Measurements from ENCODE around the gene PTPRN2. TPM values are rescaled to one million over a fixed set of nuclear protein-coding genes. Genes with fewer than 3 reads are reported as not detected.

PTPRN2 gene
- total and polyA plus RNA-seq, 2 donors = 1.7 to 1.9 TPM

DNA sequence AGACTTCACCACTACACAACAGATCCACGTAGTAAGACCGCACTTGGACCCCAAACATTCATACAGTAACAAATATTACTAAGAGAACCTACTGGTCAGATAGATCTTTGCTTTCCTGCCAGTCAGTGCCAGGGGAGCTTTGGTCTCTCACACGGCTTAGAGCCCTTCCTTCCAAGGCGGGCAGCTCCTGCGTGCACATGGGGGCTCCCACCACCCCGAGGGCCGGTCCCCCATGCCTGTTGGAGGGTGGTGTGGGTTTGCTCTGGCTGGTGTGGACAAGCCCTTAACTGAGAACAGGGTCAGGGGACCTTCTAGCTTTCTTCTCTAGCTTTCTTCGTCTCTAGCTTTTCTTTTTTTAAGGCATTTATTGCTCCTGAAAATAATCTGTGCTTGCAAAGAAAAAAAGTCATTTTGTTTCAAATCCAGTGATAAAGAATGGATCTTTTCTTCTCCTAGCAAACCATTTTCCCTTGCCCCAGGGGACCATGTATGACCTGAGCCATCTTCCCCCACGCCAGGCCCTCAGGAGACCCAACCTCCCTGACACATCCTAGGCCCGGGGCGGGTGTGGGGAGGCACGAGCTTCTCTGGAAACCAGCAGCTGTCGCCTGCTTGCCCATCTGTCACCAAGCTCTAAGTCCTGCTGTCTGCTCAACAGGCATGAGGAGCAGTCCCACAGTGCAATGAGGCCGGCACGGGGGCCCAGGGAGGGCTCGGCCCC is 591.1 kb downstream of the PTPRN2 start:
- peaks cover 0 to 8% of the 10 kb centered on the region in 2 donors for H3K9me3 ChIP-seq (ENCODE audit: control insufficient read depth in 2 of 2, insufficient read depth in 1 of 2, low read length in 1 of 2)
- no peaks in the 10 kb centered on the region for H3K27me3 ChIP-seq (ENCODE audit: control insufficient read depth in 2 of 2, insufficient read depth in 1 of 2, low read length in 1 of 2)
- DNase-seq (ENCODE audit: low read depth in 6 of 9, low spot score in 9 of 9) = no peak
- whole genome bisulfite sequencing = 92% methylated on average over 16 of the region's 16 CpGs
- no peak overlapping the region for H3K4me3 ChIP-seq (ENCODE audit: low read length in 2 of 2)
- H3K36me3 ChIP-seq (ENCODE audit: control insufficient read depth in 2 of 2, insufficient read depth in 2 of 2, low read length in 1 of 2) = no peaks in the 10 kb centered on the region
- H3K27ac ChIP-seq (ENCODE audit: low read depth in 1 of 2, low read length in 1 of 2) = no peak overlapping the region
- no peaks in the 10 kb centered on the region for H3K4me1 ChIP-seq (ENCODE audit: control insufficient read depth in 2 of 2, insufficient read depth in 2 of 2, low read length in 2 of 2)

GRCh38 chr7:157995815-157996214 is 591.8 kb downstream of the PTPRN2 start:
- Histone ChIP-seq H3K27ac (ENCODE audit: low read depth in 1 of 2, low read length in 1 of 2) (no peak overlapping the region), H3K9me3 (ENCODE audit: control insufficient read depth in 2 of 2, insufficient read depth in 1 of 2, low read length in 1 of 2) (peaks cover 0 to 8% of the 10 kb centered on the region in 2 donors), H3K4me3 (ENCODE audit: low read length in 2 of 2) (no peak overlapping the region), H3K36me3 (ENCODE audit: control insufficient read depth in 2 of 2, insufficient read depth in 2 of 2, low read length in 1 of 2) (no peaks in the 10 kb centered on the region), H3K27me3 (ENCODE audit: control insufficient read depth in 2 of 2, insufficient read depth in 1 of 2, low read length in 1 of 2) (no peaks in the 10 kb centered on the region), H3K4me1 (ENCODE audit: control insufficient read depth in 2 of 2, insufficient read depth in 2 of 2, low read length in 2 of 2) (no peaks in the 10 kb centered on the region)
- 96% methylated on average over 6 of the region's 6 CpGs for WGBS
- DNase-seq (ENCODE audit: low read depth in 6 of 9, low spot score in 9 of 9) = no peak

DNA sequence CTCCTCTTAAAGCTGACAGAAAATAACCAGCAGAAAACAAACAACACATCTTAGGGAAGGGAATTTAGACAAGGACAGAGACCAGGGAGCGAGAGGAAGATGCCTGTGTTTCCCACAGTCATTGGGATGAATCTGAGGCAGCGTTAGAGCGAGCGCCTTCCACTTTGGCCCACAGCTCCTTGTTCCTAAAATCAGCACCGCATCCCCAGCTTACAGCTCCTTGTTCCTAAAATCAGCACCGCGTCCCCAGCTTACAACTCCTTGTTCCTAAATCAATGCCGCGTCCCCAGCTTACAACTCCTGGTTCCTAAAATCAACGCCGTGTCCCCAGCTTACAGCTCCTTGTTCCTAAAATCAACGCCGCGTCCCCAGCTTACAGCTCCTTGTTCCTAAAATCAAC is 593.3 kb downstream of the PTPRN2 start:
- no peaks in the 10 kb centered on the region for H3K27me3 ChIP-seq (ENCODE audit: control insufficient read depth in 2 of 2, insufficient read depth in 1 of 2, low read length in 1 of 2)
- H3K36me3 ChIP-seq (ENCODE audit: control insufficient read depth in 2 of 2, insufficient read depth in 2 of 2, low read length in 1 of 2) = no peaks in the 10 kb centered on the region
- no peaks in the 10 kb centered on the region for H3K4me1 ChIP-seq (ENCODE audit: control insufficient read depth in 2 of 2, insufficient read depth in 2 of 2, low read length in 2 of 2)
- no peak overlapping the region for H3K27ac ChIP-seq (ENCODE audit: low read depth in 1 of 2, low read length in 1 of 2)
- H3K4me3 ChIP-seq (ENCODE audit: low read length in 2 of 2) = no peak overlapping the region
- peaks cover 0 to 8% of the 10 kb centered on the region in 2 donors for H3K9me3 ChIP-seq (ENCODE audit: control insufficient read depth in 2 of 2, insufficient read depth in 1 of 2, low read length in 1 of 2)
- 84% methylated on average over 14 of the region's 14 CpGs for WGBS
- no peak for DNase-seq (ENCODE audit: low read depth in 6 of 9, low spot score in 9 of 9)

DNA sequence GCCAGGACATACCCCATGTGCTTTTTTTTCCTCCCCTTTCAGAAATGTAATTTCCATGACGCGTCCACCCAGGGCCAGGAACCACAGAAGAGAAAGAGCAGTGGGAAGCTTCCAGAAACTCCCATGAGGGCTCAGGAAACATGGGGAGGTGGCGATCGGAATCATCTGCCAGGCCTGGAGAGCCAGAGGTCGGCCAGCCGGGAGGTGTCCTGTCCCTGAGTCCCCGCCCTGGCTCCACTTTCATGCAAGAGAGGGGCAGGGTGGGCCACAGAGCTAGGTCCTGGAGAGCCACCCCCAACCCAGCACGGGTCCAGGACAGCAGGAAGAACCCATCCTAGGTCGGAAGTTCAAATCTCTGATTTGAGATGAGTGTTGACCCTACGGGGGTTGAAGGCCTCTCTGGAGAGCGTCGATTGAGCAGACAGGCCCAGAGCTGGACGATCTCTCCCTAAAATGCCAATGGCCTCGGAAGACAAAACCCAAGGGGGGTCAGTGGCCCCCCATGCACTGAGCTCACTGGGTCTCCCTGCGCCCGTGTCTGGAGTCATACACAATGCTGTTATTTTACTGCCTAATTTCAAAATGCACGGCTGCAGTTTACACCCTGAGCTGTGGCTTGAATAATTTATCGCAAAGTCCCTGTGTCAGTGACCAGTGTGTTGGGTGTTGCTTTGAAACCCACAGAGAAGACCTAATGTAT is 594.1 kb downstream of the PTPRN2 start:
- peaks cover 0 to 8% of the 10 kb centered on the region in 2 donors for H3K9me3 ChIP-seq (ENCODE audit: control insufficient read depth in 2 of 2, insufficient read depth in 1 of 2, low read length in 1 of 2)
- no peak overlapping the region for H3K27ac ChIP-seq (ENCODE audit: low read depth in 1 of 2, low read length in 1 of 2)
- no peak for DNase-seq (ENCODE audit: low read depth in 6 of 9, low spot score in 9 of 9)
- no peaks in the 10 kb centered on the region for H3K36me3 ChIP-seq (ENCODE audit: control insufficient read depth in 2 of 2, insufficient read depth in 2 of 2, low read length in 1 of 2)
- H3K27me3 ChIP-seq (ENCODE audit: control insufficient read depth in 2 of 2, insufficient read depth in 1 of 2, low read length in 1 of 2) = no peaks in the 10 kb centered on the region
- no peaks in the 10 kb centered on the region for H3K4me1 ChIP-seq (ENCODE audit: control insufficient read depth in 2 of 2, insufficient read depth in 2 of 2, low read length in 2 of 2)
- H3K4me3 ChIP-seq (ENCODE audit: low read length in 2 of 2) = no peak overlapping the region
- 92% methylated on average over 18 of the region's 18 CpGs for WGBS

GRCh38 chr7:157992511-157993160 is 595.0 kb downstream of the PTPRN2 start:
- 91% methylated on average over 17 of the region's 17 CpGs for WGBS

DNA sequence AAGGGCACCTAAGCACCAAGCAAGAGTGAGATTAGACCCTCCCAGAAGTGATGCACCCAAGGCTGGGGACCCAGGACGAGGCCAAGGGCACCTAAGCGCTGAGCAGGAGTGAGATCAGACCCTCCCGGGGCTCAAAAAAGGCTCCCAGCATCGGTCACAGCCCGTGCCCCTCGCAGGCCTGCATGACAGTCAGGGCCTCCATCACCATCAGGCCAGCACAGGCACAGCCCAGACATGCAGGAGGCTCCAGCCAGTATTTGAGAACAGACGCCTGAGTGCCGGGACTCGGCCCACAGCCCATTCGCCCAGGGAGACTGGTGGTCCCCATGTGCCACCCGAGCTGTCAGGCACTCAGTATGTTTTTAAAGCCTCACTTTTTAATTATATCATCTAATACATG is 595.9 kb downstream of the PTPRN2 start:
- DNase-seq (ENCODE audit: low read depth in 6 of 9, low spot score in 9 of 9) = no peak
- 91% methylated on average over 11 of the region's 11 CpGs for WGBS
- Histone ChIP-seq H3K36me3 (ENCODE audit: control insufficient read depth in 2 of 2, insufficient read depth in 2 of 2, low read length in 1 of 2) (no peaks in the 10 kb centered on the region), H3K4me3 (ENCODE audit: low read length in 2 of 2) (no peak overlapping the region), H3K9me3 (ENCODE audit: control insufficient read depth in 2 of 2, insufficient read depth in 1 of 2, low read length in 1 of 2) (peaks cover 0 to 8% of the 10 kb centered on the region in 2 donors), H3K27me3 (ENCODE audit: control insufficient read depth in 2 of 2, insufficient read depth in 1 of 2, low read length in 1 of 2) (no peaks in the 10 kb centered on the region), H3K4me1 (ENCODE audit: control insufficient read depth in 2 of 2, insufficient read depth in 2 of 2, low read length in 2 of 2) (no peaks in the 10 kb centered on the region), H3K27ac (ENCODE audit: low read depth in 1 of 2, low read length in 1 of 2) (no peak overlapping the region)

More at GRCh38 chr7:157992511-157993160, 595.0 kb downstream of the PTPRN2 start:
- H3K27ac ChIP-seq (ENCODE audit: low read depth in 1 of 2, low read length in 1 of 2) = no peak overlapping the region
- H3K9me3 ChIP-seq (ENCODE audit: control insufficient read depth in 2 of 2, insufficient read depth in 1 of 2, low read length in 1 of 2) = peaks cover 0 to 8% of the 10 kb centered on the region in 2 donors
- H3K4me1 ChIP-seq (ENCODE audit: control insufficient read depth in 2 of 2, insufficient read depth in 2 of 2, low read length in 2 of 2) = no peaks in the 10 kb centered on the region
- DNase-seq (ENCODE audit: low read depth in 6 of 9, low spot score in 9 of 9) = no peak
- no peaks in the 10 kb centered on the region for H3K27me3 ChIP-seq (ENCODE audit: control insufficient read depth in 2 of 2, insufficient read depth in 1 of 2, low read length in 1 of 2)
- no peak overlapping the region for H3K4me3 ChIP-seq (ENCODE audit: low read length in 2 of 2)
- no peaks in the 10 kb centered on the region for H3K36me3 ChIP-seq (ENCODE audit: control insufficient read depth in 2 of 2, insufficient read depth in 2 of 2, low read length in 1 of 2)

GRCh38 chr7:157991351-157991750 is 596.3 kb downstream of the PTPRN2 start:
- 59% methylated on average over 9 of the region's 9 CpGs for WGBS
- Histone ChIP-seq H3K4me1 (ENCODE audit: control insufficient read depth in 2 of 2, insufficient read depth in 2 of 2, low read length in 2 of 2) (no peaks in the 10 kb centered on the region), H3K27me3 (ENCODE audit: control insufficient read depth in 2 of 2, insufficient read depth in 1 of 2, low read length in 1 of 2) (no peaks in the 10 kb centered on the region), H3K9me3 (ENCODE audit: control insufficient read depth in 2 of 2, insufficient read depth in 1 of 2, low read length in 1 of 2) (peaks cover 0 to 7% of the 10 kb centered on the region in 2 donors), H3K4me3 (ENCODE audit: low read length in 2 of 2) (no peak overlapping the region), H3K27ac (ENCODE audit: low read depth in 1 of 2, low read length in 1 of 2) (no peak overlapping the region), H3K36me3 (ENCODE audit: control insufficient read depth in 2 of 2, insufficient read depth in 2 of 2, low read length in 1 of 2) (no peaks in the 10 kb centered on the region)
- DNase-seq (ENCODE audit: low read depth in 6 of 9, low spot score in 9 of 9) = no peak

DNA sequence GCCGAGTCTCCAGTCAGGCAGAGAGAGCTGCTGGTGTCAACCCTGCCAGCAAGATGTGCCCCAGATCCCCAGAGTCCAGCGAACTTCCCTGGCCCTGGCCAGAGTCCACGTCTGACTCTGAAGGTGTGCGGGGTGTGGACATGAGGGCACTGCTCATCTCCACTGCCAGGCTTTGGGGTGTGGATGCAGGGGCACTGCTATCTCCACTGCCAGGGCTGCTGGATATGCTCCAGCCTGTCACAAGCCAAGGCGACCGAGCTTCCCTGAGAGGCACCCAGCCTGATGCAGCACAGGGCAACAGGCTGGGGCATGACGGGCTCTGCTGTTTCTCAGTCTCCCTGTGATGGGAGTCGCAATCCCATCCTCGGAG is 596.8 kb downstream of the PTPRN2 start:
- DNase-seq (ENCODE audit: low read depth in 6 of 9, low spot score in 9 of 9) = no peak
- Histone ChIP-seq H3K36me3 (ENCODE audit: control insufficient read depth in 2 of 2, insufficient read depth in 2 of 2, low read length in 1 of 2) (no peaks in the 10 kb centered on the region), H3K9me3 (ENCODE audit: control insufficient read depth in 2 of 2, insufficient read depth in 1 of 2, low read length in 1 of 2) (peaks cover 0 to 3% of the 10 kb centered on the region in 2 donors), H3K27me3 (ENCODE audit: control insufficient read depth in 2 of 2, insufficient read depth in 1 of 2, low read length in 1 of 2) (no peaks in the 10 kb centered on the region), H3K27ac (ENCODE audit: low read depth in 1 of 2, low read length in 1 of 2) (no peak overlapping the region), H3K4me1 (ENCODE audit: control insufficient read depth in 2 of 2, insufficient read depth in 2 of 2, low read length in 2 of 2) (no peaks in the 10 kb centered on the region), H3K4me3 (ENCODE audit: low read length in 2 of 2) (no peak overlapping the region)
- whole genome bisulfite sequencing = 79% methylated on average over 9 of the region's 9 CpGs

DNA sequence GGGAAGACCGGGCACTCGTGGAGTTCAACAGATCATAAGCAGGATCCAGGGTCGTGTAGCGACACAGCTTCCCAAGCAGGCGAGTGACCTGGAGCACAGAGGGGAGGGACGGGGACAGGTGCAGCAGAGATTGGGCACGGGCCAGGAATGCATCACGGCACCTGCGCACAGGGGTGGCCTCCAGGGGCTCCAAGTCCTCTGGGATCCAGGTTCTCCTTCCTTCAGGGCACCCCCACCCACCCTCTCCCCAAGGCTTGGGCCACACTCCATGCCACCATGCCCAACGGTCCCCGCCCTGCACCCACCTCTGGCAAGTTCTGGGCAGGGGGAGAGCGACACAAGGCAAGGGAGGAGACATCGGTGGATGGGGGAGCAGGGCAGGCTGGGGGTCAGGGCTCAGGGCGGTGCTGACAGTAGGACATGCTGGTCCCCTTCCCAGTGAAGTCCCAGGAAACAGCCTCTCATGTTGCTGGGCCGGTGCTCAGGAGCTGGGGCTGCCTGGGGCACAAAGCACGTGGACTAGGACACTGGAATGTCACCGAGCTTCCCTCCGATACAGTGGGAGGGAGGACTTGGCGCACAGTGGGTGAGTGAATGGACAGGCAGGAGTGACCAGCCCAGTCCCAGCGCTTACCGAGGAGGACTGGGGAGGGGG is 597.3 kb downstream of the PTPRN2 start:
- no peaks in the 10 kb centered on the region for H3K9me3 ChIP-seq (ENCODE audit: control insufficient read depth in 2 of 2, insufficient read depth in 1 of 2, low read length in 1 of 2)
- no peaks in the 10 kb centered on the region for H3K36me3 ChIP-seq (ENCODE audit: control insufficient read depth in 2 of 2, insufficient read depth in 2 of 2, low read length in 1 of 2)
- no peak overlapping the region for H3K27ac ChIP-seq (ENCODE audit: low read depth in 1 of 2, low read length in 1 of 2)
- no peaks in the 10 kb centered on the region for H3K4me1 ChIP-seq (ENCODE audit: control insufficient read depth in 2 of 2, insufficient read depth in 2 of 2, low read length in 2 of 2)
- DNase-seq (ENCODE audit: low read depth in 6 of 9, low spot score in 9 of 9) = no peak
- no peak overlapping the region for H3K4me3 ChIP-seq (ENCODE audit: low read length in 2 of 2)
- H3K27me3 ChIP-seq (ENCODE audit: control insufficient read depth in 2 of 2, insufficient read depth in 1 of 2, low read length in 1 of 2) = no peaks in the 10 kb centered on the region
- 84% methylated on average over 21 of the region's 21 CpGs for WGBS

Measured in thymus (tissue), 11 donors.